Measurements from ENCODE around the gene MBD6.

DNA sequence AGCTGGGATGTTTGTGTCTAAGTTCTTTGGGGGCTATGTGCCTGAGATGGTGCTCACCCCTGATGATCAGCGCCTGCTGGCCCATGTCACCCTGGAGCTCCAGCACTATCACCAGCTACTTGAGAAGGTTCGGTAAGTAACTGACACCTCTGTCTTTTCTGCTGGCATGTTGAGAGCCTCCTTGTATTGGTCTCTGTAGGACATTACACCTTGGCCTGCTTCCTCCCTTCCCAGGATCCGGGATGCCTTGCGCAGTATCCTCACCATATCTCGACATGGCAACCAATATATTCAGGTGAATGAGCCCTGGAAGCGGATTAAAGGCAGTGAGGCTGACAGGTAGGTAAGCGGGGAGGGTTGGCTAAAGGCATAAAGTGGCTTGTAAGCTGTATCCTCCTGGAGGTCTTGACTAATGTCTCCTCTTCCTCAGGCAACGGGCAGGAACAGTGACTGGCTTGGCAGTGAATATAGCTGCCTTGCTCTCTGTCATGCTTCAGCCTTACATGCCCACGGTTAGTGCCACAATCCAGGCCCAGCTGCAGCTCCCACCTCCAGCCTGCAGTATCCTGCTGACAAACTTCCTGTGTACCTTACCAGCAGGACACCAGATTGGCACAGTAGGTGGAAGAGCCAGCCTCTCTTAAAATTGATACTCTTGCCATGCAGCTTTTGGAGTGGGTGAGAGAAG is 7.8 kb upstream of the MBD6 start:
- no peak for TF ChIP-seq POLR2A (IDR thresholded peaks at IDR 0.05)
- TF ChIP-seq POLR2AphosphoS5 (IDR thresholded peaks at IDR 0.05), result no peak
- TF ChIP-seq, protein P1, sequence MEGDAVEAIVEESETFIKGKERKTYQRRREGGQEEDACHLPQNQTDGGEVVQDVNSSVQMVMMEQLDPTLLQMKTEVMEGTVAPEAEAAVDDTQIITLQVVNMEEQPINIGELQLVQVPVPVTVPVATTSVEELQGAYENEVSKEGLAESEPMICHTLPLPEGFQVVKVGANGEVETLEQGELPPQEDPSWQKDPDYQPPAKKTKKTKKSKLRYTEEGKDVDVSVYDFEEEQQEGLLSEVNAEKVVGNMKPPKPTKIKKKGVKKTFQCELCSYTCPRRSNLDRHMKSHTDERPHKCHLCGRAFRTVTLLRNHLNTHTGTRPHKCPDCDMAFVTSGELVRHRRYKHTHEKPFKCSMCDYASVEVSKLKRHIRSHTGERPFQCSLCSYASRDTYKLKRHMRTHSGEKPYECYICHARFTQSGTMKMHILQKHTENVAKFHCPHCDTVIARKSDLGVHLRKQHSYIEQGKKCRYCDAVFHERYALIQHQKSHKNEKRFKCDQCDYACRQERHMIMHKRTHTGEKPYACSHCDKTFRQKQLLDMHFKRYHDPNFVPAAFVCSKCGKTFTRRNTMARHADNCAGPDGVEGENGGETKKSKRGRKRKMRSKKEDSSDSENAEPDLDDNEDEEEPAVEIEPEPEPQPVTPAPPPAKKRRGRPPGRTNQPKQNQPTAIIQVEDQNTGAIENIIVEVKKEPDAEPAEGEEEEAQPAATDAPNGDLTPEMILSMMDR (IDR thresholded peaks at IDR 0.05), result no peak
